Measurements from ENCODE around the gene ADO.

The ADO gene

GRCh38 chr10:62853710-62854109 lies 49.2 kb downstream of the ADO start:
- no peak overlapping the region for H3K4me3 ChIP-seq (ENCODE audit: low read depth in 1 of 2, low read length in 2 of 2)
- no peaks in the 10 kb centered on the region for H3K27me3 ChIP-seq (ENCODE audit: control insufficient read depth in 1 of 2, insufficient read depth in 2 of 2, low read length in 2 of 2)
- H3K9me3 ChIP-seq (ENCODE audit: low read length), result no peaks in the 10 kb centered on the region
- H3K36me3 ChIP-seq (ENCODE audit: insufficient read depth, low read length), result no peaks in the 10 kb centered on the region
- no peaks in the 10 kb centered on the region for H3K4me1 ChIP-seq (ENCODE audit: insufficient read depth, low read length)
- no peak overlapping the region for H3K27ac ChIP-seq (ENCODE audit: low read depth, low read length)
- no peak overlapping the region for H3K9ac ChIP-seq (ENCODE audit: low read length)

- no peak overlapping the region for H3K27ac ChIP-seq (ENCODE audit: low read depth, low read length)
- no peaks in the 10 kb centered on the region for H3K36me3 ChIP-seq (ENCODE audit: insufficient read depth, low read length)
- no peaks in the 10 kb centered on the region for H3K27me3 ChIP-seq (ENCODE audit: control insufficient read depth in 1 of 2, insufficient read depth in 2 of 2, low read length in 2 of 2)
- no peaks in the 10 kb centered on the region for H3K4me1 ChIP-seq (ENCODE audit: insufficient read depth, low read length)
- H3K9me3 ChIP-seq (ENCODE audit: low read length), result no peaks in the 10 kb centered on the region
- no peak overlapping the region for H3K9ac ChIP-seq (ENCODE audit: low read length)
- H3K4me3 ChIP-seq (ENCODE audit: low read depth in 1 of 2, low read length in 2 of 2), result no peak overlapping the region
Observed at GRCh38 chr10:62856021-62856420, 51.5 kb downstream of the ADO start.

All from muscle layer of colon (tissue), 2 donors.